Hepatic stellate cell (primary cell): Measurements from ENCODE around the gene ATG2A.

Experiments
- DNase-seq: peaks from one replicate; pipeline ENCODE4 v3.0.0; 2011; ENCODE audit warnings: low spot score

The ATG2A gene

GRCh38 chr11:64870176-64870892 is 46.7 kb downstream of the ATG2A start:
- DNase-seq: peak; percentile 82

GRCh38 chr11:64869571-64870175 is 47.3 kb downstream of the ATG2A start:
- no peak for DNase-seq

GRCh38 chr11:64868904-64869570 is 48.0 kb downstream of the ATG2A start:
- DNase-seq: peak; percentile 87

GRCh38 chr11:64867748-64868462 is 49.1 kb downstream of the ATG2A start:
- no peak for DNase-seq

- DNase-seq: no peak
Measured at GRCh38 chr11:64866173-64866491, 50.9 kb downstream of the ATG2A start.

- DNase-seq: peak; percentile 70
Measured at GRCh38 chr11:64865286-64866172, 51.5 kb downstream of the ATG2A start.

GRCh38 chr11:64864473-64865285 is 52.3 kb downstream of the ATG2A start:
- peak; percentile 92 for DNase-seq

- DNase-seq: no peak
Measured at GRCh38 chr11:64864135-64864472, 52.9 kb downstream of the ATG2A start.

GRCh38 chr11:64863391-64864060 is 53.5 kb downstream of the ATG2A start:
- DNase-seq: no peak

GRCh38 chr11:64862987-64863390 is 54.0 kb downstream of the ATG2A start:
- no peak for DNase-seq

- DNase-seq: no peak
Measured at GRCh38 chr11:64861227-64861975, 55.6 kb downstream of the ATG2A start.

- DNase-seq: no peak
Measured at GRCh38 chr11:64859542-64860414, 57.2 kb downstream of the ATG2A start.

GRCh38 chr11:64858467-64859263 is 58.3 kb downstream of the ATG2A start:
- DNase-seq: no peak

- DNase-seq: no peak
Measured at GRCh38 chr11:64857485-64857884, 59.5 kb downstream of the ATG2A start.

- DNase-seq: peak; percentile 92
Measured at GRCh38 chr11:64856382-64857227, 60.4 kb downstream of the ATG2A start.

- DNase-seq: no peak
Measured at GRCh38 chr11:64855596-64856304, 61.3 kb downstream of the ATG2A start.
